OCI-LY3 (cell line): ENCODE results near the gene MSI2.

Experiments used
- EZH2phosphoT487 ChIP-seq: fragments of 200-600 bp; shearing (Covaris generic); IDR thresholded peaks from 2 replicates; pipeline ENCODE4 v1.6.1; 2018; ENCODE audit warnings: antibody characterized with exemption, mixed run types, low read depth
- TF ChIP-seq, protein P1 (sequence below): fragments of 200-600, 300-600 bp; sonication (generic); IDR thresholded peaks from 2 replicates; pipeline ENCODE4 v1.5.1; 2014; ENCODE audit warnings: antibody characterized with exemption, low read length, low read depth

GRCh38 chr17:57343717-57344116 lies 87.4 kb downstream of the MSI2 start:
- TF ChIP-seq, protein P1, sequence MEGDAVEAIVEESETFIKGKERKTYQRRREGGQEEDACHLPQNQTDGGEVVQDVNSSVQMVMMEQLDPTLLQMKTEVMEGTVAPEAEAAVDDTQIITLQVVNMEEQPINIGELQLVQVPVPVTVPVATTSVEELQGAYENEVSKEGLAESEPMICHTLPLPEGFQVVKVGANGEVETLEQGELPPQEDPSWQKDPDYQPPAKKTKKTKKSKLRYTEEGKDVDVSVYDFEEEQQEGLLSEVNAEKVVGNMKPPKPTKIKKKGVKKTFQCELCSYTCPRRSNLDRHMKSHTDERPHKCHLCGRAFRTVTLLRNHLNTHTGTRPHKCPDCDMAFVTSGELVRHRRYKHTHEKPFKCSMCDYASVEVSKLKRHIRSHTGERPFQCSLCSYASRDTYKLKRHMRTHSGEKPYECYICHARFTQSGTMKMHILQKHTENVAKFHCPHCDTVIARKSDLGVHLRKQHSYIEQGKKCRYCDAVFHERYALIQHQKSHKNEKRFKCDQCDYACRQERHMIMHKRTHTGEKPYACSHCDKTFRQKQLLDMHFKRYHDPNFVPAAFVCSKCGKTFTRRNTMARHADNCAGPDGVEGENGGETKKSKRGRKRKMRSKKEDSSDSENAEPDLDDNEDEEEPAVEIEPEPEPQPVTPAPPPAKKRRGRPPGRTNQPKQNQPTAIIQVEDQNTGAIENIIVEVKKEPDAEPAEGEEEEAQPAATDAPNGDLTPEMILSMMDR = no peak
- no peak for TF ChIP-seq EZH2phosphoT487
